ENCODE results near the gene PTMS. TPM values are rescaled to one million over a fixed set of nuclear protein-coding genes. Genes with fewer than 3 reads are reported as not detected.
A peak's percentile ranks its signal among the peaks of the same experiment; 100 is the strongest.

PTMS gene
- total and polyA plus RNA-seq, 4 donors, result 65.6 to 801 (median 249) TPM

DNA sequence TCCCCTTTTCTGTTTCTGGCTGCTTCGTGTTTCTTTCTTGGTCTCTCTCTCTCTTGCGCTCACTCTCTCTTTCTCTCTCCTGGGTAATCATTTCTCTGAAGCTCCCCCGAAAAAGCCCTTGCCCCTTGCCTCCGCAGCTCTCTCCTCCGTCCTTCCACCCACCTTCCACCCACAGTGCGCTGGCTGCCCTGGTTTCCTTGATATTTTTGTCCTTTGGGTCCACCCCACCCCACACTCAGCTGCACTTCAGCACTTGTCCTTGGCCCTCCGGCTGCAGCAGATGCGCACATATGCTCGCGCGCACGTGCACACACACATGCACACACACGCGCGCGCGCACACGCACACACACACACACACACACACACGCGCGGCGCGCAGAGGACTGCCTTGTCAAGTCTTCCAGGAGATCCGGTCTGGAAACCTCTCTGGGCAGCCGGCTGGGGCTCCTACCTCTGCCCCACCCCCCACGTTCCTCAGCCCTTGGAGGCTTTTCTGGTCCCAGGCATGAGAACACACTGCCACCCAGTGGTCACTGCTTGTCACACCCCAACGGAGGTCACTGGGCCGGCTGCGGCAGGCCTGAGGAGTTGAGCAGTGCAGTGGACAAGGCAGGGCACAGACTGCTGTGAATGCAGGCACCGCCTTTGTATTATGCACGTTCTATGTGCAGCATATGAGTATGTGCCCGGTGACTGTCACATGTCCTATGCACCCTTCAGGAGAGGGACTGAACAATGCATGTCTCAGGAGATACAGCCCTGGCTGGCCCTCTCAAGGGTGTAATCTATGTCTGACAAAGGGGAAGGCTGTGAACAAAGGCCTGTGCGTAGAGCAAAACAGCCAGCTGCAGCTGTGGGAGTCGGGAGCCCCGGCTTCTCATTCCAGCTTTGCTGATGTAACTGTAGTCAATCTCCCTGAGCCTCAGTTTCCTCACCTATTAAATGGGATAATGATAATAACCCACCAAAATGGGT lies 12.7 kb downstream of the PTMS start:
- TF ChIP-seq, protein P1, sequence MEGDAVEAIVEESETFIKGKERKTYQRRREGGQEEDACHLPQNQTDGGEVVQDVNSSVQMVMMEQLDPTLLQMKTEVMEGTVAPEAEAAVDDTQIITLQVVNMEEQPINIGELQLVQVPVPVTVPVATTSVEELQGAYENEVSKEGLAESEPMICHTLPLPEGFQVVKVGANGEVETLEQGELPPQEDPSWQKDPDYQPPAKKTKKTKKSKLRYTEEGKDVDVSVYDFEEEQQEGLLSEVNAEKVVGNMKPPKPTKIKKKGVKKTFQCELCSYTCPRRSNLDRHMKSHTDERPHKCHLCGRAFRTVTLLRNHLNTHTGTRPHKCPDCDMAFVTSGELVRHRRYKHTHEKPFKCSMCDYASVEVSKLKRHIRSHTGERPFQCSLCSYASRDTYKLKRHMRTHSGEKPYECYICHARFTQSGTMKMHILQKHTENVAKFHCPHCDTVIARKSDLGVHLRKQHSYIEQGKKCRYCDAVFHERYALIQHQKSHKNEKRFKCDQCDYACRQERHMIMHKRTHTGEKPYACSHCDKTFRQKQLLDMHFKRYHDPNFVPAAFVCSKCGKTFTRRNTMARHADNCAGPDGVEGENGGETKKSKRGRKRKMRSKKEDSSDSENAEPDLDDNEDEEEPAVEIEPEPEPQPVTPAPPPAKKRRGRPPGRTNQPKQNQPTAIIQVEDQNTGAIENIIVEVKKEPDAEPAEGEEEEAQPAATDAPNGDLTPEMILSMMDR (IDR thresholded peaks at IDR 0.05; ENCODE audit: control extremely low read depth, extremely low read depth), result peak; percentile 99
- H3K4me1 ChIP-seq (ENCODE audit: control insufficient read depth in 5 of 5, insufficient read depth in 5 of 5, low read length in 5 of 5), result peaks cover 0 to 17% (median 2%) of the 10 kb centered on the region in 5 donors
- no peak overlapping the region for H3K9ac ChIP-seq (ENCODE audit: insufficient read depth in 1 of 2, low read length in 2 of 2)
- WGBS, 2 donors, result 5% methylated on average over 34 to 35 of the region's 35 CpGs
- H3K4me3 ChIP-seq, result peak overlapping the region; percentile 37
- H3K9me3 ChIP-seq (ENCODE audit: control insufficient read depth in 4 of 4, insufficient read depth in 3 of 4, low read length in 3 of 4), result no peaks in the 10 kb centered on the region
- no peaks in the 10 kb centered on the region for H3K27me3 ChIP-seq (ENCODE audit: control insufficient read depth in 3 of 3, insufficient read depth in 3 of 3, low read length in 2 of 3)
- ATAC-seq (ENCODE audit: insufficient read depth, low FRiP score) (peak; percentile 94), DNase-seq (peak; percentile 95 to 97 (median 96))
- H3K36me3 ChIP-seq (ENCODE audit: control insufficient read depth in 4 of 4, insufficient read depth in 4 of 4, low read length in 4 of 4), result peaks cover 0 to 2% (median 0%) of the 10 kb centered on the region in 4 donors
- H3K27ac ChIP-seq (ENCODE audit: low read depth in 1 of 2, low read length in 1 of 2), result peak overlapping the region in 1 of 2 donors; percentile 69

DNA sequence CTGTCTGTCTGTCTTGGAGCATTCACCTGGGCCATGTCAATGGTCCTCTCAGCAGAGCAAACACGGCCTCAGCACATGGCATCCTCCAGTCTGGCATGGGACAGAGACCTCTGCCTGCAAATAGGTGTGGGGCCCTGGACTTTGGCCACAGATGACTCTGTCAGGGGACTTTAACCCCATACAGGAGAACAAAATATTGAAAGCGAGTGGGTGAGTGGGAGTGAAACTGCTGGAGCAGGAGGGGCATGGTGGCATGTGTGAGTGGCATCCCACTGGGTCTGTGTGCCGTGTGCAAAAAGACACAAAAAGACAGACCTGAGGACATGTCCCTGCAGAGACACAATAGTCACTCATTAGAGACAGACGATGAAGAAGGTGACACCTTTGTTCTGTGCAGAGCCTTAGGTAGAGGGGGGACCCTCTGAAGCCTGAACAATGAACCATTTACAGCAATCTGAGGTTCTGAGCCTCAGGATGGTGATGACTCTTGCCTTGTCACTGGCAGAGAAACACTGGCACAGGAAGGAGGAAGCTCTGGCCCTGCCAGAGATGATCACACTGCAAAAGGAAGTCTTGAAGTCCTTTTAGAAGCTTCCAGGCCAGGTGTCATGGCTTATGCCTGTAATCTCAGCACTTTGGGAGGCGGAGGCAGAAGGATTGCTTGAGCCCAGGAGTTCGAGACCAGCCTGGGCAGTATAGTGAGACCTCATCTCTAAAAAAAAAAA lies 13.7 kb downstream of the PTMS start:
- TF ChIP-seq, protein P1 (IDR thresholded peaks at IDR 0.05; ENCODE audit: control extremely low read depth, extremely low read depth), result no peak
- Histone ChIP-seq H3K9me3 (ENCODE audit: control insufficient read depth in 4 of 4, insufficient read depth in 3 of 4, low read length in 3 of 4) (no peaks in the 10 kb centered on the region), H3K4me1 (ENCODE audit: control insufficient read depth in 5 of 5, insufficient read depth in 5 of 5, low read length in 5 of 5) (peaks cover 0 to 15% (median 2%) of the 10 kb centered on the region in 5 donors), H3K27ac (ENCODE audit: low read depth in 1 of 2, low read length in 1 of 2) (no peak overlapping the region), H3K9ac (ENCODE audit: insufficient read depth in 1 of 2, low read length in 2 of 2) (no peak overlapping the region), H3K4me3 (no peak overlapping the region), H3K36me3 (ENCODE audit: control insufficient read depth in 4 of 4, insufficient read depth in 4 of 4, low read length in 4 of 4) (peaks cover 0 to under 1% (median 0%) of the 10 kb centered on the region in 4 donors), H3K27me3 (ENCODE audit: control insufficient read depth in 3 of 3, insufficient read depth in 3 of 3, low read length in 2 of 3) (no peaks in the 10 kb centered on the region)
- ATAC-seq (ENCODE audit: insufficient read depth, low FRiP score) (no peak), DNase-seq (no peak)
- WGBS, 2 donors, result 87 to 91% methylated on average over 6 of the region's 6 CpGs

GRCh38 chr12:6780573-6780972 lies 14.4 kb downstream of the PTMS start:
- no peak overlapping the region for H3K4me3 ChIP-seq
- 93 to 100% methylated on average over 6 of the region's 6 CpGs for WGBS, 2 donors
- TF ChIP-seq, protein P1 (IDR thresholded peaks at IDR 0.05; ENCODE audit: control extremely low read depth, extremely low read depth), result no peak

More at GRCh38 chr12:6780573-6780972, 14.4 kb downstream of the PTMS start:
- ATAC-seq (ENCODE audit: insufficient read depth, low FRiP score), result no peak
- no peak for DNase-seq
- peaks cover 0 to 15% (median 2%) of the 10 kb centered on the region in 5 donors for H3K4me1 ChIP-seq (ENCODE audit: control insufficient read depth in 5 of 5, insufficient read depth in 5 of 5, low read length in 5 of 5)
- H3K36me3 ChIP-seq (ENCODE audit: control insufficient read depth in 4 of 4, insufficient read depth in 4 of 4, low read length in 4 of 4), result no peaks in the 10 kb centered on the region
- no peak overlapping the region for H3K9ac ChIP-seq (ENCODE audit: insufficient read depth in 1 of 2, low read length in 2 of 2)
- no peaks in the 10 kb centered on the region for H3K27me3 ChIP-seq (ENCODE audit: control insufficient read depth in 3 of 3, insufficient read depth in 3 of 3, low read length in 2 of 3)
- no peak overlapping the region for H3K27ac ChIP-seq (ENCODE audit: low read depth in 1 of 2, low read length in 1 of 2)
- no peaks in the 10 kb centered on the region for H3K9me3 ChIP-seq (ENCODE audit: control insufficient read depth in 4 of 4, insufficient read depth in 3 of 4, low read length in 3 of 4)

Data from lung (tissue), 12 donors.